H9 (cell line): Measurements from ENCODE around the gene NRXN3. TPM values are rescaled to one million over a fixed set of nuclear protein-coding genes. Genes with fewer than 3 reads are reported as not detected.

Experiments
- DNase-seq: peaks from one replicate; pipeline ENCODE4 v3.0.0-alpha.2; 2017
- H2AFZ ChIP-seq: one replicate; pipeline ENCODE4 v1.6.1; 2013; ENCODE audit warnings: mild to moderate bottlenecking, low read length, control low read depth, moderate library complexity
- H2AK5ac ChIP-seq: 2 replicates; pipeline ENCODE4 v1.6.1; 2013; ENCODE audit warnings: low read length, control low read depth, mixed read lengths; ENCODE audit not compliant: insufficient read length
- H2BK120ac ChIP-seq: one replicate; pipeline ENCODE4 v1.6.1; 2013; ENCODE audit warnings: low read depth, mild to moderate bottlenecking, low read length, control low read depth, inconsistent platforms; ENCODE audit not compliant: poor library complexity, severe bottlenecking
- H2BK12ac ChIP-seq: 2 replicates; pipeline ENCODE4 v1.6.1; 2013; ENCODE audit warnings: low read length, control low read depth, mixed read lengths, low read depth; ENCODE audit not compliant: insufficient read length
- H2BK15ac ChIP-seq: 2 replicates; pipeline ENCODE4 v1.6.1; 2013; ENCODE audit warnings: low read depth, low read length, control low read depth
- H2BK20ac ChIP-seq: one replicate; pipeline ENCODE4 v1.6.1; 2013; ENCODE audit warnings: low read depth, mild to moderate bottlenecking, low read length, control low read depth, inconsistent platforms; ENCODE audit not compliant: poor library complexity, severe bottlenecking
- H2BK5ac ChIP-seq: 2 replicates; pipeline ENCODE4 v1.6.1; 2013; ENCODE audit warnings: low read length, control low read depth, mixed read lengths; ENCODE audit not compliant: insufficient read length
- H3K14ac ChIP-seq: 2 replicates; pipeline ENCODE4 v1.6.1; 2013; ENCODE audit warnings: low read length, control low read depth; ENCODE audit not compliant: insufficient read depth
- H3K18ac ChIP-seq: 2 replicates; pipeline ENCODE4 v1.6.1; 2013; ENCODE audit warnings: low read depth, mild to moderate bottlenecking, mixed read lengths, low read length, control low read depth; ENCODE audit not compliant: insufficient read length
- H3K23ac ChIP-seq: 2 replicates; pipeline ENCODE4 v1.6.1; 2013; ENCODE audit warnings: low read length, control low read depth, mixed read lengths, low read depth; ENCODE audit not compliant: insufficient read length
- H3K23me2 ChIP-seq: 2 replicates; pipeline ENCODE4 v1.6.1; 2013; ENCODE audit warnings: low read depth, mild to moderate bottlenecking, mixed read lengths, low read length, control low read depth; ENCODE audit not compliant: insufficient read length, poor library complexity, severe bottlenecking
- H3K27ac ChIP-seq: 2 replicates; pipeline ENCODE4 v1.5.1; 2013; ENCODE audit warnings: low read length, control low read depth, mixed read lengths, low read depth; ENCODE audit not compliant: insufficient read length
- H3K27me3 ChIP-seq: 2 replicates; pipeline ENCODE4 v1.6.1; 2013; ENCODE audit warnings: low read length, control low read depth, inconsistent platforms; ENCODE audit not compliant: insufficient read depth
- H3K4ac ChIP-seq: 2 replicates; pipeline ENCODE4 v1.6.1; 2013; ENCODE audit warnings: low read depth, mild to moderate bottlenecking, control low read depth, inconsistent platforms, low read length, moderate library complexity
- H3K4me1 ChIP-seq: 2 replicates; pipeline ENCODE4 v1.6.1; 2013; ENCODE audit warnings: low read length, control low read depth, inconsistent platforms; ENCODE audit not compliant: insufficient read depth
- H3K4me2 ChIP-seq: 2 replicates; pipeline ENCODE4 v1.6.1; 2013; ENCODE audit warnings: low read length, control low read depth, mixed read lengths; ENCODE audit not compliant: insufficient read length, insufficient read depth
- H3K56ac ChIP-seq: 2 replicates; pipeline ENCODE4 v1.6.1; 2013; ENCODE audit warnings: low read depth, mild to moderate bottlenecking, mixed read lengths, low read length, control low read depth; ENCODE audit not compliant: insufficient read length
- H3K79me1 ChIP-seq: 2 replicates; pipeline ENCODE4 v1.6.1; 2013; ENCODE audit warnings: low read depth, mild to moderate bottlenecking, moderate library complexity, low read length, control low read depth, inconsistent platforms; ENCODE audit not compliant: insufficient read depth, poor library complexity, severe bottlenecking
- H3K79me2 ChIP-seq: 2 replicates; pipeline ENCODE4 v1.6.1; 2013; ENCODE audit warnings: low read length, control low read depth, inconsistent platforms; ENCODE audit not compliant: insufficient read depth
- H3K9ac ChIP-seq: 2 replicates; pipeline ENCODE4 v1.6.1; 2013; ENCODE audit warnings: low read length, control low read depth, mixed read lengths; ENCODE audit not compliant: insufficient read length; ENCODE audit errors: extremely low read depth
- H3K9me3 ChIP-seq: one replicate; pipeline ENCODE4 v1.6.1; 2013; ENCODE audit warnings: low read depth, low read length, inconsistent platforms; ENCODE audit not compliant: control insufficient read depth
- H3T11ph ChIP-seq: one replicate; pipeline ENCODE4 v1.6.1; 2013; ENCODE audit warnings: mild to moderate bottlenecking, low read length, control low read depth, inconsistent platforms
- H4K20me1 ChIP-seq: one replicate; pipeline ENCODE4 v1.6.1; 2013; ENCODE audit not compliant: control insufficient read depth, insufficient read length, insufficient read depth
- H4K5ac ChIP-seq: 2 replicates; pipeline ENCODE4 v1.6.1; 2013; ENCODE audit warnings: low read depth, mild to moderate bottlenecking, mixed read lengths, low read length, control low read depth; ENCODE audit not compliant: insufficient read length
- H4K8ac ChIP-seq: replicated peaks from 2 replicates; pipeline ENCODE4 v1.6.1; 2013; ENCODE audit warnings: low read length, control low read depth, mixed read lengths, low read depth; ENCODE audit not compliant: insufficient read length
- H4K91ac ChIP-seq: 2 replicates; pipeline ENCODE4 v1.6.1; 2013; ENCODE audit warnings: low read depth, mild to moderate bottlenecking, moderate library complexity, mixed read lengths, low read length, control low read depth; ENCODE audit not compliant: insufficient read length
- H3K27ac Mint-ChIP-seq, 3 experiments: 2 replicates in 2 of 3; 3 replicates in 1 of 3; pipeline ENCODE4 v1.8.0; 2020 to 2021; ENCODE audit warnings: mixed read lengths in 3 of 3, mild to moderate bottlenecking in 1 of 3, moderate library complexity in 1 of 3
- H3K27me3 Mint-ChIP-seq: 2 replicates; pipeline ENCODE4 v1.8.0; 2021; ENCODE audit warnings: low read depth, mild to moderate bottlenecking, moderate library complexity, mixed read lengths
- H3K36me3 Mint-ChIP-seq, 3 experiments: 2 replicates in 2 of 3; 3 replicates in 1 of 3; pipeline ENCODE4 v1.8.0; 2020 to 2021; ENCODE audit warnings: low read depth in 3 of 3, mixed read lengths in 3 of 3; ENCODE audit not compliant: insufficient read depth in 1 of 3
- H3K4me1 Mint-ChIP-seq, 2 experiments: 2 replicates each; pipeline ENCODE4 v1.8.0; 2020; ENCODE audit warnings: mixed read lengths in 2 of 2
- H3K4me3 Mint-ChIP-seq, 2 experiments: 2 replicates in 1 of 2; 3 replicates in 1 of 2; pipeline ENCODE4 v1.8.0; 2020 to 2021; ENCODE audit warnings: mild to moderate bottlenecking in 2 of 2, mixed read lengths in 2 of 2, moderate library complexity in 1 of 2
- H3K9me3 Mint-ChIP-seq, 2 experiments: 2 replicates in 1 of 2; 3 replicates in 1 of 2; pipeline ENCODE4 v1.8.0; 2020; ENCODE audit warnings: mild to moderate bottlenecking in 2 of 2, mixed read lengths in 2 of 2, moderate library complexity in 1 of 2
- WGBS: extraction: QIAGEN DNeasy Blood & Tissue Kit; methylation state at CpG from one replicate; pipeline ENCODE4 v1.1.7; 2013; ENCODE audit warnings: missing lambda C conversion rate, low lambda C conversion rate, mixed read lengths; ENCODE audit not compliant: insufficient read length; ENCODE audit errors: extremely low coverage; 5-methylcytosine and 5-hydroxymethylcytosine counted together
- total RNA-seq: library from RNA; stranded (reverse); gene quantifications from 2 replicates; pipeline ENCODE4 v1.2.1, GENCODE V29; 2021
- TF ChIP-seq, protein P1 (sequence below): fragments of 200-600 bp; sonication (generic); conservative IDR thresholded peaks from 3 replicates; pipeline ENCODE4 v1.8.0; 2021; ENCODE audit warnings: antibody characterized with exemption, mild to moderate bottlenecking

NRXN3 gene
- total RNA-seq, 1 experiment from 2014 or later: 1.8 TPM

DNA sequence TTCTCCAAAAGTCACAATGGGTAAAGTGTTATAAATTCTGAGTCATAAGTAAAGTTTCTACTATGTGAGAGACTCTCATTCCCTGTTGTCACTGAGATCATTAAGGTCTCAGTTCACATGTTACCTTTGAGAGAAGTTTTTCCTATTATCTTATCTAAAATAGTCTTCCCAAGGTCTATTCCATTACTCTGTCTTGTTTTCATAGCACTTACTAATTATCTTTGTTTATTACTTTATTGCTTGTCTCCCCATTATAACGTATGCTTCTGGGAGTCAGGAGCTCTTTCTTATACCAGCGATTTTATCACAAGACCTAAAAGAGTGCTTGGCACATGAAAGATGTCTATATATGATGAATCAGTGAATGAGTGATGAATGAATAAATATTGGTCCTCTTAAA, 1039.2 kb downstream of the NRXN3 start:
- no peak overlapping the region for H4K5ac ChIP-seq
- H3K4me1 ChIP-seq: no peaks in the 10 kb centered on the region
- no peak overlapping the region for H3K27ac ChIP-seq
- no peak overlapping the region for H3K23ac ChIP-seq
- no peak for DNase-seq
- H3K9ac ChIP-seq: no peak overlapping the region
- no peak overlapping the region for H2BK12ac ChIP-seq
- no peak overlapping the region for H3K18ac ChIP-seq
- no peak overlapping the region for H2AFZ ChIP-seq
- peaks cover 6 to 8% of the 10 kb centered on the region in 2 experiments for H3K4me1 Mint-ChIP-seq
- no peaks in the 10 kb centered on the region for H3K36me3 Mint-ChIP-seq
- H3K27me3 Mint-ChIP-seq: no peaks in the 10 kb centered on the region
- no CpG with 5 or more reads among the region's 2 CpGs for WGBS
- H3K9me3 Mint-ChIP-seq: no peaks in the 10 kb centered on the region
- no peak overlapping the region for H4K91ac ChIP-seq
- H2BK5ac ChIP-seq: no peak overlapping the region
- no peaks in the 10 kb centered on the region for H3K23me2 ChIP-seq
- no peak overlapping the region for H3T11ph ChIP-seq
- no peaks in the 10 kb centered on the region for H3K27me3 ChIP-seq
- H2BK120ac ChIP-seq: no peak overlapping the region
- no peak overlapping the region for H2BK15ac ChIP-seq
- TF ChIP-seq, protein P1, sequence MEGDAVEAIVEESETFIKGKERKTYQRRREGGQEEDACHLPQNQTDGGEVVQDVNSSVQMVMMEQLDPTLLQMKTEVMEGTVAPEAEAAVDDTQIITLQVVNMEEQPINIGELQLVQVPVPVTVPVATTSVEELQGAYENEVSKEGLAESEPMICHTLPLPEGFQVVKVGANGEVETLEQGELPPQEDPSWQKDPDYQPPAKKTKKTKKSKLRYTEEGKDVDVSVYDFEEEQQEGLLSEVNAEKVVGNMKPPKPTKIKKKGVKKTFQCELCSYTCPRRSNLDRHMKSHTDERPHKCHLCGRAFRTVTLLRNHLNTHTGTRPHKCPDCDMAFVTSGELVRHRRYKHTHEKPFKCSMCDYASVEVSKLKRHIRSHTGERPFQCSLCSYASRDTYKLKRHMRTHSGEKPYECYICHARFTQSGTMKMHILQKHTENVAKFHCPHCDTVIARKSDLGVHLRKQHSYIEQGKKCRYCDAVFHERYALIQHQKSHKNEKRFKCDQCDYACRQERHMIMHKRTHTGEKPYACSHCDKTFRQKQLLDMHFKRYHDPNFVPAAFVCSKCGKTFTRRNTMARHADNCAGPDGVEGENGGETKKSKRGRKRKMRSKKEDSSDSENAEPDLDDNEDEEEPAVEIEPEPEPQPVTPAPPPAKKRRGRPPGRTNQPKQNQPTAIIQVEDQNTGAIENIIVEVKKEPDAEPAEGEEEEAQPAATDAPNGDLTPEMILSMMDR: no peak
- H3K27ac Mint-ChIP-seq: no peak overlapping the region
- no peak overlapping the region for H3K4me3 Mint-ChIP-seq
- no peaks in the 10 kb centered on the region for H3K79me2 ChIP-seq
- no peaks in the 10 kb centered on the region for H3K79me1 ChIP-seq
- H2BK20ac ChIP-seq: no peak overlapping the region
- H4K20me1 ChIP-seq: no peaks in the 10 kb centered on the region
- H3K14ac ChIP-seq: no peak overlapping the region
- H3K4ac ChIP-seq: no peak overlapping the region
- H3K9me3 ChIP-seq: no peaks in the 10 kb centered on the region
- no peak overlapping the region for H4K8ac ChIP-seq
- no peak overlapping the region for H2AK5ac ChIP-seq
- no peak overlapping the region for H3K56ac ChIP-seq
- H3K4me2 ChIP-seq: no peak overlapping the region
